Suprapubic skin (tissue), 4 donors: ENCODE data around the gene METTL13.

Experiments
- CTCF ChIP-seq, 2 donors: fragments of 200-600 bp in 1 of 2; fragments of 450-650 bp in 1 of 2; sonication (generic) in 1 of 2; IDR thresholded peaks; one replicate each; pipeline ENCODE4 v1.5.1; 2016 to 2019; ENCODE audit warnings: antibody characterized with exemption in 2 of 2, mild to moderate bottlenecking in 1 of 2, moderate library complexity in 1 of 2
- POLR2A ChIP-seq, 2 donors: fragments of 450-650 bp; IDR thresholded peaks; one replicate each; pipeline ENCODE4 v1.6.1; 2017; ENCODE audit warnings: antibody characterized with exemption in 2 of 2, mild to moderate bottlenecking in 2 of 2, moderate library complexity in 2 of 2
- POLR2AphosphoS5 ChIP-seq, 3 donors: sonication (generic); formaldehyde crosslinking; IDR thresholded peaks; one replicate each; pipeline ENCODE4 v1.6.1; 2017; ENCODE audit warnings: antibody characterized with exemption in 3 of 3

GRCh38 chr1:171769171-171769570, 12.3 kb upstream of the METTL13 start:
- no peak for TF ChIP-seq CTCF (IDR thresholded peaks at IDR 0.05)
- TF ChIP-seq POLR2AphosphoS5 (IDR thresholded peaks at IDR 0.05) = no peak
- no peak for TF ChIP-seq POLR2A (IDR thresholded peaks at IDR 0.05)
